Fibroblast of peridontal ligament (primary cell): ENCODE results near the gene ARHGEF16.

ENCODE experiments used
- DNase-seq: peaks from one replicate; pipeline ENCODE4 v3.0.0-alpha.2; 2010; ENCODE audit errors: extremely low read depth

The ARHGEF16 gene

GRCh38 chr1:3501856-3502640 lies 47.6 kb downstream of the ARHGEF16 start:
- DNase-seq = peak; percentile 6

- DNase-seq = no peak
These were observed 48.4 kb downstream of the ARHGEF16 start for GRCh38 chr1:3502641-3503524.

GRCh38 chr1:3503525-3503886 lies 49.0 kb downstream of the ARHGEF16 start:
- DNase-seq = no peak

GRCh38 chr1:3504151-3504821 lies 49.8 kb downstream of the ARHGEF16 start:
- DNase-seq = peak; percentile 27

- no peak for DNase-seq
These were observed 50.3 kb downstream of the ARHGEF16 start for GRCh38 chr1:3504822-3505153.

- no peak for DNase-seq
These were observed 50.7 kb downstream of the ARHGEF16 start for GRCh38 chr1:3505161-3505560.

- DNase-seq = no peak
These were observed 51.6 kb downstream of the ARHGEF16 start for GRCh38 chr1:3506041-3506440.

- DNase-seq = no peak
These were observed 52.5 kb downstream of the ARHGEF16 start for GRCh38 chr1:3506943-3507342.

- no peak for DNase-seq
These were observed 53.3 kb downstream of the ARHGEF16 start for GRCh38 chr1:3507636-3508275.

GRCh38 chr1:3508757-3509415 lies 54.4 kb downstream of the ARHGEF16 start:
- no peak for DNase-seq

- DNase-seq = no peak
These were observed 55.3 kb downstream of the ARHGEF16 start for GRCh38 chr1:3509721-3510120.

GRCh38 chr1:3510136-3510955 lies 55.9 kb downstream of the ARHGEF16 start:
- no peak for DNase-seq

GRCh38 chr1:3510956-3511250 lies 56.4 kb downstream of the ARHGEF16 start:
- no peak for DNase-seq

- DNase-seq = no peak
These were observed 56.8 kb downstream of the ARHGEF16 start for GRCh38 chr1:3511306-3511705.

- DNase-seq = no peak
These were observed 57.4 kb downstream of the ARHGEF16 start for GRCh38 chr1:3511856-3512255.

GRCh38 chr1:3514404-3514803 lies 59.9 kb downstream of the ARHGEF16 start:
- no peak for DNase-seq

GRCh38 chr1:3515272-3515671 lies 60.8 kb downstream of the ARHGEF16 start:
- no peak for DNase-seq

GRCh38 chr1:3515774-3516480 lies 61.5 kb downstream of the ARHGEF16 start:
- peak; percentile 9 for DNase-seq

GRCh38 chr1:3516481-3516869 lies 62.0 kb downstream of the ARHGEF16 start:
- no peak for DNase-seq
